ENCODE measurements around the gene CTIF.

CTIF gene

DNA sequence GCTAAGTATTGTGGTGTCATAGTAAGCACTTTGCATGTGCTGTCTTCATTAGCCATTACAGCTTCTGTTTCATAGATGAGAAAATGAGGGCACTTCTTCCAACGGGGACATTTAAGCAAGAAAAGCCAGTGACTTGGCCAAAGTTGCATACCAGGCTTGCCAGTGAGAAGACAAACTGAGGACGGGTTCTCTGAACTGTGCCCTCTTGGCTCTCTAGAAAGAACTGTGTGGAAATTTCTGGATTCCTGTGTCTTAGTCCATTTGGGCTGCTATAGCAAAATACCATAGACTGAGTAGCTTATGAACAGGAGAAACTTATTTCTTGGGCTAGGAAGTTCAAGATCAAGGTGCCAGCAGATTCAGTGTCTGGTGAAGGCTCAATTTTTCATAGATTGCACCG is 13.3 kb downstream of the CTIF start:
- DNase-seq = no peak

DNA sequence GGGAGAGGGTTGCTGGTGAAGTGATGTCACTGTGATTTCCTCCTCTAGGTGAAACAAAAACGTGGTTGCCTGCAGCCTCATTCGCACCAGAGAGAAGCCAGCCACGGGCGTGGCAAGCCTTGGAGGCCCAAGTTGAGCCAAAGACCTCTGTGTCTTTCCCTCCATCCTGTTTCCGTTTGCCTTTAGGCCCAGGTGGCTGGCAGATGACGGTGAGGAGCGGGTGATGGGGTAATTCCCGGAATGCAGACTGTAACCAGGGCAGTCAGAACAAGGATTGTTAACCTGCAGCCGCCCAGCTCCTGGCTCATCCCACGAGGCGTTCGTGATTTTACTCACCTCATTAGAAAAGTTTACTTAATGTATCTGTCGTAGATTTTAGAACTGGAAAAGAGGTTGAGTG is 14.4 kb downstream of the CTIF start:
- no peak for DNase-seq

DNA sequence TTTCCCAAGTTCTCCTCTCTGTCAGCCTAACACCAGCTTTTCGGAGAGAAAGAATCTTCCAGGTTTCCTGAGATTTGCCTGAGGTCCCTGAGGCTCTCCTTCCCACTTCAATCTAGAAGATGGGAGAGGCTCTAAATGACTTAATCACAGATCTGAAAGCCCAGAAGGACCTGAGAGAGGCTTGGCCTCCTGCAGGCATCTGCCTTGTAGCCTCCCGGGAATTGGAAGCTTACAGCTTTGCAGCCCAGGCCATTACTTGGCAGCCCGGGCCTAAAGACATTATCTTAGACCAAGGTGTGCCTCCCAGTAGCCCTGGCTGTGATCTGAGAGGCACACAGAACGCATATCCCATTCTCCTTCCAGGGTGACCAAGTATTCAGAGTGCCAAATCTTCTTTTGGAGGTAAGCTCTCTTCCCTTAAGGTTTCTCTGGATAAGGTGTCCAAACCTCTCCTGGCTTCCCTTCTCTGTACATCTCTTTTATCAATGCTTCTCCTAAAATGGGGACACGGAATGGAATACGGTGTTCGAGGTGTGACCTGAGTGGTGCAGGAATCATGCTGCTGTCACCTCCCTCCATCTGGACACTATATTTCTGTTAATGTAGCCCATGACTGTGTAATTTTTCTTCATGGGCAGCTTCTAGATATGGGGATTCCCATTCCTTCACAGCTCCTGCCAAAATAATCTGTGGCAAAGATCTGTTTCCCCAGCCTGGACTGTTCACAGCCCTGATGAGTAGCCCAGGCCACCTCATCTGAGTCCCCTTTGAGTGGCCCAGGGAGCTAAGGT is 16.0 kb downstream of the CTIF start:
- DNase-seq = no peak

DNA sequence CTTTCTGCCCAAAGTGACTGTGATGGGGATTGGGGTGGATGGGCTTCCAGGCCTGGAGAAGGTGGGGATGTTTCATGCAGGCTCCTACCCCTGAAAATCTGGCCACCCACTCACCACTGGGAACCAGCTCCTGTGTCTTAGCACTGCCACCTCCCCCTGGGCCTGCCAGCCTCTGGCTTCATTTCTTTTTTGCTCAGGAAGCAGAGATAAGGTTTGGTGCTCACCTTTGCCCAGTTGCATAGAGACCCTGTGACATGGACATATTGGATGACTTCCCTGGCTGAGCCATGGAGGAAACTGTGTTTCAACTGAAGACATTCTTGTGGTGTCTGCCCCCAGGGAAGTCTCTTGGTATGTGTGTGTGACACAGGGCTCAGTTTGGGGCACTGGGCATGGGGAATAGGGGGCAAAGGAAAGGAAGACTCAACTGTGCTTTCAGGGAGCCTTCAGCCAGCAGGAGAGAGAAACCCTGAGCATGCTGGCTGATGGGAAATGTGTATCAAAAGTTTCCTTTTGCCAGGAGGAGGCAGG is 16.7 kb downstream of the CTIF start:
- DNase-seq = no peak

DNA sequence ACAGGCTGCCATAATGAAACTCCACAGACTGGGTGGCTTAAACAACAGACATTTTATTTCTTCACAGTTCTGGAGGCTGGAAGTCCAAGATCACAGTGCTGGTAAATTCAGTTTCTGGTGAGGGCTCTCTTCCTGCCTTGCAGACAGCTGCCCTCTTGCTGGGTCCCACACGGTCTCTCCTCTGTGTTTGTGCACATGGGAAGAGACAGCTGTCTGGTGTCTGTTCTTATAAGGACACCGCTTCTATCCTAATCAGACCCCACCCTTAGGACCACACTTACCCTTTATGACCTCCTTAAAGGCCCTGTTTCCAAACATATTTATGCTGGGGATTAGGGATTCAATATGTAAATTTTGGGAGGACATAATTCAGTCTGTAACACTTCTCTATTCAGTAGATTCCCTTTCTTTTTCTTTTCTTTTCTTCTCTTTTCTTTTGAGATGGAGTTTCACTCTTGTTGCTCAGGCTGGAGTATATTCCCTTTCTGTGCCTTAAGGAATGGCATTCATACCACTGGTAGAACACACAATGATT is 18.9 kb downstream of the CTIF start:
- no peak for DNase-seq

DNA sequence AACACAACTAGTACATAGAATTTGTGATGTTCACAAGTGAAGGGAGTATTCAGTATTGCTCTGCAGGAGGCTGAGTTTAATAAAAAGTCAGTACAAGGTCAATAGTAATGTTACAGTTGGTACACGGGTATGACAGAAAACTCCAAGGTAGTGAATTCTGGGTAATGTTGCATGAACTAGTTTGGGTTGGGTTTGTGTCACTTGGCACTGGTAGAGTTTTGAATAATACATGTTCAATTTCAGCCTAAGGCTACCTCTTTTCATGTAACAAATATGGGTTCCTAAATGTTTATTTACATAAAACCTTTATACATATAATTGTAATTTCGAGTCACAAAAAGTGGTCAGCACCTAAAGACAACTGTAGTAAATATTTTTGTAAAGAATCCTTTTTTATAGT is 19.4 kb downstream of the CTIF start:
- DNase-seq = no peak

DNA sequence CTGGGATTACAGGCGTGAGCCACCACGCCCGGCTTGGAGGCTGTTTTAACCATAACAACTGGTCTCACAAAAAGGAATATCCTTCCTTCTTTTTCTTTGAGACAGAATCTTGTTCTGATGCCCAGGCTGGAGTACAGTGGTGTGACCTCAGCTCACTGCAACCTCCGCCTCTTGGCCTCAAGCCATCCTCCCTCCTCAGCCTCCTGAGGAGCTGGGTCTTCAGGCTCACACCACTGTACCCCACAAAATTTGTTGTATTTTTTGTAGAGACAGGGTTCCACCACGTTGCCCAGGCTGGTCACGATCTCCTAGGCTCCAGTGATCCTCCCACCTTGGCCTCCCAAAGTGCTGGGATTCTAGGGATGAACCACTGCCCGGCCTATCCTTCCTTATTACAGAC is 21.7 kb downstream of the CTIF start:
- no peak for DNase-seq

DNA sequence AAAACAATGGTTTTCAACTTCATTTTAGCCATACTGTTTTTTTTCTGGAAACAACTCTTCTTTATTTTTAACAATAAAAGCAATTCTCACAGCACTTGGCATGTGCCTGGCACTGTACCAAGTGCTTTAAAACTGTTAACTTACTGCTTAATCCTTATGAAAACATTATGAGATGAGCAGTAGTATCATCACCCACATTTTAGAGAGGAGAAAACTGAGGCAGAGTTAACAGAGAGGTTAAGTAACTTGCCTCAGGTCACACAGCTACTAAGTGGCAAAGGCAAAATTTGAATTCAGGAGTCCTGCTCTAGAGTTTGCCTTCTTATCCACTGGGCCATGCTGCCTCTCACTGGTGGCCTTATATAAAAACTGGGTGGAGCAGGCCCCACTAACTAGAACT is 23.2 kb downstream of the CTIF start:
- no peak for DNase-seq

DNA sequence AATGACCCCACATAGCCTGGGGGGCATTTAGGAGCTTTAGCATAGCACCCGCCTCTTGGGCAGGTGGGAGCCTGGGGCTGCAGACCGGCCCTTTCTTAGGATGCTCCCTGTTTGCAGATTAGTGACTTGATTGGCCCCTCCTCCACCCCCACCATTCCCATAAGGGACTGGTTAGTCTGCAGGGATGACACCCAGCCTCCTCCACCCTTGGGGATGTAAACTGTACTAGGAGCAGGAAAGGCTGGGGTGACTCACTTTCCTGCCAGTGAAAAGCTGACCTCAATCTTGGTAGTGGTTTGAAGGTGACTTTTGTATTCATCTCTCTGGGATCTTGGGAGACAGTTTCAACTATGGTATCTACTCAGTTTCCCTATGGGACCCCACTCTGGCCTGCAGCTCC is 24.2 kb downstream of the CTIF start:
- no peak for DNase-seq

DNA sequence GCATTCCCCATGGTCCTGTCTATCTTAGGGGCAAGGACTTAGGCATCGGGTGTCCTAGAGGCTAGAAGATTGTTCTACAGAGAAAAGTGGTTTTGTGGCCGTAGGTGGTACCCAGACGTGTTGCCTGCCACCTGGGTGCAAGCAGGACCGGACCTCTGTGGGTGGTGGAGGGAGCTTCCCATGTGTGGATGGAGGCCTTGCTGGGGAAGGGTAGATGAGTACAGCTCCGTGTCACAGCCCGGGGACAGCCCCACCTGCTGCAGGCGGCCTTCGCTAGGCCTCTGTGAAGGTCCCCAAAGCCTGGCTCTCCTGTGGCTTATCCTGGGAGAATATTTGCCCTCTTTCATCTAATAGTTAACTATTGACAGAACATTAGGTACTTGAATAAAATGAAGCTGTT is 25.3 kb downstream of the CTIF start:
- DNase-seq = no peak

DNA sequence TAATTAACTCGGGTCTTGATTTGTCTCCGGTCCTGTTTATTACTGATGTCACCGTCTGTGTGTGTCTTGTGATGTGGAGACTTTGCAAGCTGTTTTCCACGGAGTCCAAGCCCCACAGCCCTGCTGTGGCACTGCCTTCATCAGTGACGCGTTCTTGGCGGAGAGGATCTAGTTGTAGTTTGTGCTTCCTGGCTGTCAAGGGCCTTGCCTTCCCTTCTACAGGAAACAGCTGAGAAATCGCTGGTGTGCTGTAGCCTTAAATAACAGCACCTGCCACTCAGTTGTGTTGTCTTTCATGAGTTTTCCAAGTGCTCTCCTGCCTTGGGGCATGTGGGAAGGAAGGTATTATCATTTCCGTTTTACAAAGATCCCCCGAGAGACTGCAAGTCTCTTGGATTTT is 26.3 kb downstream of the CTIF start:
- no peak for DNase-seq

DNA sequence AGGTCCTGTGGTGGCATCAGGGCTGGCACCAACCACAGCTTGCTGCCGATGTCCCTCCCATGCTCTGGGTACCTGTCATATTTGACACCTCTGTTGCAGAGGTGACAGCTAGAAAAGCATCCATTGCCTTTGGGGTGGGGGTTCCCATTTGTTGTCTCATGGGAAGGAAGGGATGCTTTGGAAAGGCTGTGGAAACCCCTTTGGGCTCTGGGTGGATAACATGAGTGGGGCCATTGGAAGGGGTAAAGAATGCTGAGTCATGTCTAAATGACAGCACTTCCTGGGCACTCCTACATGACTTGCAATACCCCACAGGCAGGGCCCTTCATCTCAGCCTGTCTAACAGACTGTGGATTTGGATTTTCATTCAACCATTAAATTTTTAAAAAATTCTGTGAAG is 27.8 kb downstream of the CTIF start:
- DNase-seq = no peak

DNA sequence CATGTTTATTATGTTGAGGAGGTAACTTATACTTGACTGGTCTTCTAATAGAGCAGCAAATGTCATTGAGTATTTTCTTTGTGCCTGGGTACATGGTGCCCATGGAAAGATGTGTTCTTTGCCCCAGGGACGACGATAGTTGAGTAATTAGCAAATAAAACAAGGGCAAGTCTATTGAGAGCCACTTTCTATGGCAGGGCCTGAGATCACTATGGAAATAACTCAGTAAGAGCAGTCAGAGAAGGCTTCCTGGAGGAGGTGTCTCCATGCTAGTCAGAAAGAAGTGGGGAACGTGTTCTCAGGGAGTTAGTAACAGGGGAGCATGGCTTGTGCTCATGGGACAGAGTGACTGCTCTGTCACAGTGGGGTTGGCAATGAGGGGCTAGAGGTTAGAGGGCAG is 28.6 kb downstream of the CTIF start:
- DNase-seq = no peak

DNA sequence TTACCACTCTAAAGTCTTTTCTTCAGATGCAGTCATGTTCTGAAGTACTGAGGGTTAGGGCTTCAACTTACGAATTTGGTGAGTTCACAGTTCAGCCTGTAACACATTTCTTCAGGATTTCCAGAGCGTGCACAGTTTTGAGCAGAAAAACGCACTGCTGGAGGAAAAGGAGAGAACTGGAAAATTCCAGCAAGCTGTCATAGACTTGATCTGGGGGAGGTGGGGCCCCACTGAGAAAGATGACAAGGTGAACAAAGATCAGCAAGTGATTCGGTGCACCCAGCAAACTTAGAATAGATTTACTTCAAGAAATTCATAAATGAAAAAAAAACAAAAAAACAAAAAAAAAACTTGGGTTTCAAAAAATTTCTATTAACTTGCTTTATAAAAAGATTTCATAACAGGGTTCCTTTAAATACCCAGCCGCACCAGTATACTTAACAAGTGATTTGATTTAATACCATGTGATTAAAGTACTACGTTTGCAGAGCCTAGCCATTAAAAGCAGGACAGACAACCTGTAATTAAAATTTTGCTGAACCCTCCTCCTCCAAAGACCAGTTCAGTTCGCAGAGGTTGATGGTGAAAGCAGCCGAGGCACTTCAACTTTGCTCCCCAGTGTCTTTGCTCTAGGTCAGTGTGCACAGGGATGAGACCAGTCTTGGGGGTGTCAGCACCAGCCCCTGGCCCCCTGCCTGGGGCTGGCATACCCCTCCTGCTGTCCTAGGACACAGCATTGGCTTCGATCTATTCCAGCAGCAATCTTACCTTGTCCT is 30.5 kb downstream of the CTIF start:
- DNase-seq = no peak

DNA sequence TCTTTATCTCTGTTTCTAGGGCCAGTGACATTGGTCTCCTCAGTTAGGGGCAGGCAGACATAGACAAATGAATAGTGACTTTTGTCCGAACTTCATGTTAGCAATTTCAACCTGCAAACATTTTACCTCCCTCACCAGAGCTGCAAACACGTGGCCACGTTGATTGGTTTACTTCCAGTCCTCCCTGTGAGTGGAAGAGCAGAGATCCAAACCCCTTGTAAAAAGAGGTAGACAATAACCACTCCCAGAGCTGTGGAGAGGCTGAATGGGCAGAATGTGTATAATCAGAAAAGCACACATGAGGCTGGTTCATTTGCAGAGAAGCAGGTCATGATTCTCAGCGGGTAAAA is 31.1 kb downstream of the CTIF start:
- DNase-seq = no peak

DNA sequence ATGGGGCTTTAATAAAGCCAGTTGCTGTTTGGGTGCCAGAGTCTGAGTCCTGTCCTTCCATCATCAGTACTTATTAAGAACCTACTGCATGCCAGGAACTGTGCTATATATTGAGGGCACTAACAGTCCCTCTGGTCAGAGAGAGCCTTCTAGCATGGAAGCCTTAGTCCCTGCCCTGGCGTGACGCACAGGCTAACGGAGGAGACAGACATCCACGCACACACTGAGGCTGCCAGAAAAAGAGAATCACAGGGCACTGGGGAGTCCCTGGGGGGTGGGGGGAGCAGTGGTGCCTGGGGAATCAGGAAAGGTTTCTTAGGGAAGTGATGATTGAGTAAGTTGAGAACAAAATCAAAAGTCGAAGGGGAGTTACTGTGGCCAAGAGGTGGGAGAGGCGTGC is 31.5 kb downstream of the CTIF start:
- no peak for DNase-seq

DNA sequence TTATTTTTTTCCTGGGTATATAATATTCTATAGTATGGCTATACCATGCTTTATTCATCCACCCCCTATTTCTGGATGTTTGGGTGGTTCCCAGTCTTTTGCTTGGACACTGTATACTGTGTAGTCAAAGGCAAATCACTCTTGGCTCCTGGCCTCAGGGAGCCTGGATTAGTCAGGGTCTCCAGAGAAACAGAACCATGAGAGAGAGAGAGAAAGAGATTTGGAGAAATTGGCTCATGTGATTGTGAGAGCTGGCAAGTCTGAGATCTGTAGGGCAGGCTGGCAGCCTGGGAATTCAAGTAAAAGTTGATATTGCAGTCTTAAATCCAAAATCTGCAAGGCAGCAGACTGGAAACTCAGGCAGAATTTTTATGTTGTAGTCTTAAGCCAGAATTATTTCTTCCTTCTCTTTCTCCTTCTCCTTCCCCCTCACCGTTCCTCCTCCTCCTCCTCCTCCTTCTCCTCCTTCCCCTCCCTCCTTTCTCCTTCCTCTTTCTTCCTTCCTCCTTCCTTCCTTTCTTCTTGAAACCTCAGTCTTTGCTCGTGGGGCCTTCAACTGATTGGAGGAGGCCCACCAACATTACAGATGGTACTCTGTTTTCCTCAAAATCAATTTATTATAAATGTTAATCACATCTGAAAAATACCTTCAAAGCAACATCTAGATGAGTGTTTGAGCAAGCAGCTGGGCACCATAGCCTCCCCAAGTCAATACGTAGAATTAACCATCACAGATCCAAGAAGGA is 33.0 kb downstream of the CTIF start:
- no peak for DNase-seq

DNA sequence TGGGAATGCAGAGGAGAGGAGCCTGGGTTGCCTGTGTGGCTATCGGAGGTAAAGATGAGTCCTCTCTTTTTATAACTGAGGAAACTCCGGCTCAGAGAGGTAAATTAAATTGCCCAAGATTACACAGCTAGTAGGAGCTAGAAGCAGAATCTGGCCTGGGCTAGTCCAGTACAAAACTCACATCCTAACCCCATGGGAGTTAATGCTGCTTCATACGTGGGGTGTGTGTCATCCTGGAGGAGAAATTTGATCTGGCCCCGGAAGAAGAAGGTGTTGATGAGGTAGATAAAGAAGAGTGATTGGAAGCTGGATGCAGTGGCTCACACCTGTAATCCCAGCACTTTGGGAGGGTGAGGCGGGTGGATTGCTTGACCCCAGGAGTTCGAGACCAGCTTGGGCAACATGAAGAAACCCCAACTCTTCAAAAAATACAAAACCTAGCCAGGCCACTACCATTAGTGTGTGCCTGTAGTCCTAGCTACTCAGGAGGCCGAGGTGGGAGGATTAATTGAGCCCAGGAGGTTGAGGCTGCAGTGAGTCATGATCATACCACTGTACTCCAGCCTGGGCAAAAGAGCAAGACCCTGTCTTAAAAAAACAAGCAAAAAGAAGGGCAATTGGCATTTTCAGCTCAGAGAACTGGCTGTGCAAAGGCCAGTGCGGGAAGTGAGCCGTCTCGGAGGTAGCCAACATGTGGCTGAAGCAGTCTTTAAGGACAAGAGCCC is 33.7 kb downstream of the CTIF start:
- no peak for DNase-seq

DNA sequence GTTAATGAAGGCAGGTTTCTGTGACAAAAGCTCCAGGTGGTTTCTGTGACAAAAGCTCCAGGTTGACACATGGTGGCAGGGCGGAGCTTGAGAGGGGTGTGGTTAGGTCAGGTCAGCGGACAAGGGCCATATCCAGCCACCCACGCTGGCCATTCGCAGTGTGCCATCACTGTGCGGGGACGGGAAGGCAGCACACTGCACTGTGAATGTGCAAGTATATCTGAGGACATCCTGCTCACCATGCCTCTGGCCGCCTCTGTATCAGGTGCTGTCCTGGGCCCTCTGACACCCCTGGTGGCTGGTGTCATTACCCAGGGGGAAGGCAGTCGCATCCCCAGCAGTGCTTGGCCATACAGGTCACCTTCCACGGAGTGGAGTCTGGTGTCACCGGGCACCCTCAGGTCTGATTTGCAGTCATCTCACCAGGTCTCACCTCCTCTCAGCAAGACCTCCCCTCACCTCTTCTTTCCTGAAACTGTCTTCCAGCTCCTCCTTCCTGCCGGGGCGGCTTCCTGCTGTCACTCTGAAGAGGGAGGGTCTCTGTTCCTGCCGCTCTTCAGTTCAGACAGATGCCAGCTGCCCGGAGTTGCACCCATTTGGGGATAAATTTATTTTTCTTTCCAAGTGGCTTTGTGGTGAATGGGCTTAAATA is 34.9 kb downstream of the CTIF start:
- DNase-seq = no peak

DNA sequence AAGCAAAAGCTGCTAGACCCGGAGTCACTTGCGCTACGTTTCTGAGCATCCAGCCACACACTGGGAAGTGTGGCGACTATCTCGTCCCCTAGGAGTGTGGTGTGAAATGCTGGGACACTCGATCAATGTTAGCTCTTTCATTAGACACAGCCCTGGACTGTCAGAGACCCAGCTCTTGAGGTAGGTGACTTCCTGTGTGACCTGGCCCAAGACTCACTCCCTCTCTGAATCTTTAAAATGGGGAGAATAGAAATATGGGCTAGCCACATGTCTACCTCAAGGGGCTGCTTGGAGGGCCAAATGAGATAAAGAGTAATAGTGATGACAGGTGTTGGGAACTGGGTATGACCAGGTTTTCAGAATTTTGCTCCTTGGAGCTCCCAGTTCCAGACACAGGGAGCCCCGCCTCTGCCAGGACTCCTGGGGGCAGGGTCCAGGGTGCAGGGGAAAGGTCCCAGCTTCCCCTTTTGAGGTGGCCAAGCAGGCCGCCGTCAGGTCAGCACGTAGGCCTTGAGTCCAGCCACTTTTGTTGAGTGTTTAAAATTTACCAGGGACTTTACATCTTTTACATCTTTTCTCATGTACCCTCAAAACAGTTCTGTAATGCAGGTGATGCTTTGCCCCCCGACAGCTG is 36.0 kb downstream of the CTIF start:
- no peak for DNase-seq

DNA sequence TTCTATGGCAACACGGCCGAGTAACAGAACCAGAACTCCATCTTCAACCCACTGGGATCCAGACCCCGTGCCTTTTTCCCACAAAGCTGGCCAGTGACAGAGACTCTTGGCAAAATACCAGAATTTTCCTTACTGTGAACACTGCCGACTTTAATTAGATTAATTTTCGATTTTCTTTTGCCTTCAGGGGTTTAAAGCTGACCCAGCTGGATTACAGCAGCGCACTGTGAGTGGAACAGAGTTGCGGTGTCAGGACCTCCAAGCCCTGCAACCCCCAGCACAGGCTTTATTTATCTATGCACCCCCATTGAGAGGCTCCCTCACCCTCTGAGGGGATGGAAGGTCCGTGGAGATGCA is 36.4 kb downstream of the CTIF start:
- DNase-seq = no peak
